Lung microvascular endothelial cell (primary cell): ENCODE data around the gene CDH12. TPM values are rescaled to one million over a fixed set of nuclear protein-coding genes. Genes with fewer than 3 reads are reported as not detected.
"Not testable (repeated sequence)": the region's sequence is repeated elsewhere in the genome, so short reads cannot be mapped to it uniquely, and the experiment has no call there.

ENCODE experiments used
- DNase-seq, 2 donors: peaks; one replicate each; pipeline versions ENCODE4 v3.0.0 to v3.0.0-alpha.2; 2010; ENCODE audit warnings: low read depth in 2 of 2
- total RNA-seq: library from RNA; depleted of rRNA; stranded (reverse); fragments of >200 nt; gene quantifications from 2 replicates; pipeline ENCODE4 v1.2.1, GENCODE V29; 2014

CDH12 gene
- total RNA-seq, 1 donor from 2014 or later: not detected

DNA sequence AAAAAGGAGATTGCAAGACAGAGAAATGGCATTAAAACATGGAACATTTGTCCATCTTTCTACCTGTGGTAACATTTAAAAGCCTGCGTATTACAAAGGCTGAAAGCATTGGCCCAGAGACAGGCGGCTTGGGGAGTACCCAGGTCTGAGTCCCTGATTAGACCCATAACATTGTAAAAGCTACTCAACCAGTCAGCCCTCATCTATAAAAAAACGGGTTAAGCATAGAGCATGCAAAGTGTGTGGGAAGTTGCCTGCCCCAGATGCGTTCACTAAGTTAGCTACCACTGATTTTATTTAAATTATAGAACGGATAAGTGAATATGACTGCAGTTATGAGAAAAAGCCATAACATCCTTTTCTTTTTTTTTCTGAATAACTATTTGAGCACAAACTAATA, 276.1 kb downstream of the CDH12 start:
- no peak for DNase-seq

DNA sequence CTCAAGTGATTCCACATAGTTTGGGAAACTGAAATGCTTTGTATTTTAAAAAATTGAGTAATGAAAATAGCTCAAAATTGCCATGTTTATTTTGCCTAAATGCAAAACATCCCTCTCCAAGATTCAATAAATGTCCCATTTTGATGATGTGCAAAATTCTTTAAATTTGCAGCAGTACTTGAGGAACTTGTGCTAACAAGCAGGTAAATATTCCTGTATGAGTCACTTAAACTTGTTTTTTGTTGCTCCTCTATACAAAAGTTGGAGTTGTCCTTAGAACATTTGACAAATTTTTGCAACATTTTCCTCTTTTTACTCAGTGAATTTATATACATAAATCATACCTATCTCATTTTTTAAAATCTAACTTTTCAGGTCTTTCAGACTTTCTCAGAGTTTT, 280.2 kb downstream of the CDH12 start:
- no peak for DNase-seq

DNA sequence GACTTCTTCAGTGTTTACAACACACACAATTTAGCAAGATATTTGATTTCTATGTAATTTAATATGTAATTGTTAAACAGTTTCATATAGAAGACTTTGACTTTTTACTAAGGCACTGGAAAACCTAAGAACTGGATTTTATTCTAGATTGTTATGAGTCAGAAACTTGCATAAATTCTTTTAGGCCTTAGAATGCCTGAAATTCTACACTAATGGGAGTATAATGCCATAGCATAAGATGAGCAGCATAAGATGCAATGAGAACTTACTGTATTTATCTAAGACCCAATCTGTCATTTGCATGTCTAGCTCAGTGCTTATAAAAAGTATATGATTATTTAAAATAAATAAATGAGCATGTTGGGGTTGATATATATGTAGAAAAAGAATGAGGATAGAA, 285.2 kb downstream of the CDH12 start:
- DNase-seq: no peak

DNA sequence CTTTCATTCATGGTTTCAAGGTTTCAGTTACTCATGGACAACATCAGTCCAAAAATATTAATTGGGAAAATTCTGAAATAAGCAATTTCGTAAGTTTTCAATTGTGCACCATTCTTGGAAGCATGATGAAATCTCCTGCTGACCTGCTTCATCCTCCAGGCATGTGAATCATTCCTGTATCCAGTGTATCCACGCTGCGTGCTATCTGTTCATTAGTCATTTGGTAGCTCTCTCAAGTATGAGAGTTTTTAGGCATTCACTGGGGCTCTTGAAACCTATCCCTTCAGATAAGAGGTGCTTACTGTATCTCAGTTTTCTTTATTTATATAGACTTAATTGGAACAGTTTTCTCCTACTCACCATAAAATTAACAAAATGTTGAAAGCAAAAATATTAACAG, 293.0 kb downstream of the CDH12 start:
- DNase-seq: peak in 1 of 2 donors; percentile 64

DNA sequence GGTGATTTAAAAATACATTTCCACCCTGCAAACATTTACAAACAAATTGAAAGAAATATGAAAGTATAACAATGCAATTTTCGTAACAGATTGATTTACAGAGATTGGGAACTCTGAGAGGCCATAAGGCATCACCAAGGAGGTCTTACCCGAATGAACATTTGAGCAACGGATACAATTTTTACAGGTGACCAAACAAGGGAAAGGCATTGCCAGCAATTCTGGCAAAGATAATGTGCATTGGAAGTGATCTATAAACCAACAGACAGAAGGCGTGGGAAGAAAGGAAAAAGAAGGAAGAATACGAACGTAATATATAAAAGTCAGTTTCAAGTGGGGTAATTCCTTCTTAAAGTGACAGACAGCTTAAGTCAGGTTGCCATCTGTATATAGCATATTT, 295.9 kb downstream of the CDH12 start:
- DNase-seq: no peak

DNA sequence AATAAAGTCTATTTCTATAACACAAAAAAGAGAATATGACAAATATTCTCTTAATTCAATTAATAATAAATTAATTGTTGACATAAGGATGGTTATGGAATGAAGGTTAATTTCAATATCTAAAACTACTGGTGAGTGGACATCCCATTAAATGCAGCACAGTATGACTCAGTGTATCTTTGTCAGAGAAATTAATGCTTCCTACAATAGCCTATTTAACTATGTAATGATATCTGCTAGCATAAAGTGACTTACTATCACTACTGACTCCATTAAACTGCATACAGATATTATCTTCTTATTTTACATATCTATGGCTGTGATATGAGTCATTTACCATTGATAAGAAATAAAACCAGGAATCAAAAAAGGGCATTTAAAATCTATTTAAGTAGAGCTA, 298.7 kb downstream of the CDH12 start:
- no peak for DNase-seq

DNA sequence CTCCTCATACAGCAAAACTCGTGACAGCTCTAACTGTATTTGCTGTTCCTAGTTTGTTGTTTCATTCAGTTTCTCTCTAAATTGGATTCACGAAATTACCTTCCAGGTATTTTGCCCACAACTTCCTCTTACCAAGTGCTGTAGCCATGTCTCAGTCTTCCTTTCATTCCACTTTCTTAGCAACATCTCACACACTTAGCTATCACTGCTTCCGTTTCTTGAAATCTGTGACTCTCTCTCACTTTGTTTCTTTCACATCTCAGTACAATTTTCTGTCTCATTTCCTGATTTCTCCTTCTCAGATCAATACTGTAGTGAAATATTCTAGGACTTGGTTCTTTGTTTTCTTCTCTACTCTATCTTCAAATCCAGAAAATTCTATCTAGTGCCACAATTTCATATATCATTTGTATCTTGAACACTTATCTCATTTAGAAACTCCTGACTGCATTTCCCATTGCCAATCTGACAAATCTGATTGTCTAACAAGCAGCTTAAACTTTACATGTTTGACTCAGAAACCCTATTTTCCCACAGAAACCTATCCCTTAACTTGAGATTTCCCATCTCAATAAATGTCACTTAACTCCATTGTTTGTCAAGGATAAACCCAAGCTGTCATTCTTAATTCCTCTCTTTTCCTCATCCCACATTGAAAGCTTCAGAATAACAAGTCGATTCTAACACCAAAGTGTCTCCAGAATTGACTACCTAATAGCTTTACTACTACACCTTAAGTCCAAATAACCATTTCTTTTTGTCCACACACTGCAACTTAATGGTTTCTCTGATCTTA, 303.1 kb downstream of the CDH12 start:
- no peak for DNase-seq

DNA sequence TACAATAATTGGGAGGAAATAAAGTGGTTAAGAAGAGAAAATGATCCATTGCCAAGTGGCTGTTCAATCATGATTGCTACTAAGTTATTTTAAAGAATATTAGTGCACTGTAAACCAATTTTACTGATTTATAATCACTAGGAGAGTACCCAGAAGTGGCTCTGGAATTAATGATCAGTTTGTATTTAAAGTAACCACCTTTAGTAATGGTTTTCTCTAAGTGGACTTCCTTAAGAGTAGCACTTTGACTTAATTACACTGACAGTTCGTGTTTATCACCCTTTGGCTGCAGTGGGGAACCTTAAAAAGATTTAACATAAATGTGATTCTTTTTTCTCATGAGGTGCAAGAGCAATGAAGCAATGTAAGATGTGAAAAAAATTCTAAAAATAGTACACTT, 310.8 kb downstream of the CDH12 start:
- DNase-seq: no peak

DNA sequence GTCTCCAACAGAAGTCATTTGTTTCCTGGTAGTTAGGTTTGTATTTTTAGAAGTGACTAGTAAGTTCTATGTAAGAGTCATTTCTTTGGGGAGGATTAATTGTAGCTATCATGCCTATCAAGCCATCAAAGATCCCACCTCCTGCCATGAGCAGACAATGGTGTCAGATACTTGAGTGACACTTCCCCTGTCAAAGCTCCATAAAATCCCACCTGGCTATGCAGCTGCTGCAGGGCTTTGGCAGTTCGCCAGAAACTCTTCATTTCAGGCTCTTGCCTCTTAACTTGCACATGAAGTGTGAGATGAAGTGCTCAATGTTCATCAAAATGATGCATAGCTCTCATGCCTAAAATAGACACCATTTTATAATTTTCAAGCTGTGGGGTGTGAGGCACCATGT, 312.1 kb downstream of the CDH12 start:
- no peak for DNase-seq

DNA sequence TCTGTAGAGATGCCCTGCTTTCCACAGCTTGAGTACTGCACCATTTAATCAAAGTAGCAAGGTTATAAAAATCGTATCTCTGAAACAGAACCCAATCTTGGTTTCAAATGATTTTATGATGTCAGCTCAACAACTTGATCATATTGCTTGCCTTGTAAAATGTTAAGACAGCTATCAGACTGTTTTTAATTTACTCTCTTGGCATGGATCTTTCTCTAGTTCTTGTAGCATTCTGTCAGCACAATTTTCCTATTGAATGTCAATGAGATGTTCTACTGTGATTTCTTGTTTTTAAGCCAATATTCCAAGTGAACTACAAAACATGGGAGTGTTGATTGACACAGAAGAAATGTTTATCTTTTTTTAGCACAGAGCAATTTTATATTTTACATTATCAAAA, 313.4 kb downstream of the CDH12 start:
- no peak for DNase-seq

DNA sequence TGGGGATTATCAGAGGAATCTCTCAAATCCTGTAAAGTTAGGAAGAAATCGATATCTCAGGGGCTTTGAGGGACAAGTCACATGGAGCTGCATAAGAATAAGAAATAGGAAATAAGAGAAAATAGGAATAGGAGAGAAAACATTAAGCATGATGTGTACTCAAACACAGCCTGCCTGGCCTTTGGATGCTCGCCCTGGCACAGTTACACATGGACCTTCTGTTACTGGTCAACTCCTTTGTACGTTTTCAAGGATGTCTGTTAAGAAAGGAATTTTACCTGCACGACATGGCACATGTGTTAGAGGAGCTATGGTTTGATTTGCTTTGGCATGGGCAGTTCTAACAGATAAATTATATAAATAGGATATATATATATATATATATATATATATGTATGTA, 321.2 kb downstream of the CDH12 start:
- DNase-seq: no peak

DNA sequence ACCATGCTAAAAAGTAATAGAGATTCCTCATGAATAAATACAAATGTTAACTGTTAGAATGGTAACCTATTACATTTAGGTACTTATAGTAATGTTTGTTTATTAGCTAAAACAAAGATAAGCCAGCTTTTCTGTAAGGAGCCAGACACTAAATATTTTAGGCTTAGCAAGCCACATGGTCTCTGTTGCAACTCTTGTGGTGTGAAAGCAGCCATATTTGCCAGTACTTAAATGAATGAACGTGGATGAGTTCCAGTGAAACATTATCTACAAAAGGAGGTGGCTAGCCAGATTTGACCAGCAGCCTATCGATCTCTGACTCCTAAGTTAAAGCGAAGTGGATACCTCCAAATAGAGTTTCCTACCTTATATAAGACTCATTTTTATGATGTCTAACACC, 331.6 kb downstream of the CDH12 start:
- DNase-seq: no peak

DNA sequence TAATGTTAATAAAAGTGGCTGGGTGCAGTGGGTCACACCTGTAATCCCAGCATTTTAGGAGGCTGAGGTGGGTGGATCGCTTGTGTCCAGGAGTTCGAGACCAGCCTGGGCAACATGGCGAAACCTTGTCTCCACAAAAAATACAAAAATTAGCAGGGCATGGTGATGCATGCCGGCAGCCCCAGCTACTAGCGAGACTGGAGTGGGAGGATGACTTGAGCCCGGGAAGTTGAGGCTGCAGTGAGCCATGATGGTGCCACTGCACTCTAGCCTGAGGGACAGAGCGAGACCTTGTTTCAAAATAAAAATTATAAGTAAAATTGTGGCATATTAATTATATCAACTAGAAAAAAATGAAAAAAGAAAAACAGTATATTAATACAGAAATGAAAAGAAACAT, 336.6 kb downstream of the CDH12 start:
- not testable (repeated sequence) for DNase-seq

DNA sequence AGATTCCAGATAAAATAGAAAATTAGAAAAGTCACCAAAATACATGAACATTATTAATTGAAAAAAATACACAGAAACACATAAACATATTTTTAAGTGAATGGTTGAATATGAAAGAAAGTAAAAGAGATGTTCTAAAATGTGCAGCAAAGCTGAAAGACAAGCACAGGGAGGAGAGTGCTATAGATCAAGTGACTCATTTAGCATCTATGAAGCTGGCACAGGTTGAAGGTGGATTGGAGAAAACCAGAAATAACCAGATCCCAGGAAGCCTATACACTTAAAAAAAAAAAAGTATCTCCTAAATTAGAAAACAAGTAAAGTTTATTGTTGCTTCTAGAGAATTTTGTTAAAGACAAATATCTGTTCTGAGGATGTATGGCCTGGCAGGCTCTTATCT, 338.9 kb downstream of the CDH12 start:
- DNase-seq: no peak

DNA sequence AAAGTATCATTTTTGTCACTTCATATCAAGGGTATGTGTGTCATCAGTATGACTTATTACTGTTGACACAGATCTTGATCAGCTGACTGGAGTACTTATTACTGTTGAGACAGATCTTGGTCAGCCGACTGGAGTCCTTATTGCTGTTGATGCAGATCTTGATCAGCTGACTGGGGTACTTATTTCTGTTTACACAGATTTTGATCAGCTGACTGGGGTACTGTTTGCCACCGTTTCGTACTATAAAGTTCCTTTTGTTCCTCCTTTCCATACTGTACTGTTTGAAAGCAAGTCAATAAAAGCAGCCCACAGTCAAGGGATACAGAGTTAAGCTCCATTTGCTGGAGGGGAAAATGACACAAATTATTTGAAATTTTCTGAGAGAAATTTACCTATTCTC, 347.3 kb downstream of the CDH12 start:
- DNase-seq: no peak

DNA sequence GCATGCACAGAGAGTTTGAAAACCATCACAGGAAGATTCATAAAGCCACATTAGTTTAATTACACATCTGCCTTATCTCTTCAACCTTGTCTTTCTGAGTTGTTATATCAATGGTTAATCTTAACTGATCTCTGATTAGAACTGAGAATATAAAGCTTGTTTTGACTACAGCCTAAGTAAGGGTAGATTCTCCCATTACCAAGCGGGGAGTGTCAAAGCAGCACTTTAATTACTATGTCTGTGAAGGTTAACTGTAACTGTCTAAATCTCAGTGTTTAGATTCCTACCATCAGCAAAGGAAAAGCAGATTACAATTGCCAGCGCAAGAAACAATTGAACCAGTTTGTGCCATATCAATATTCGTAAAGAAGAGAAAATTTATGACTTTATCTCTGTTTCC, 348.7 kb downstream of the CDH12 start:
- DNase-seq: no peak

DNA sequence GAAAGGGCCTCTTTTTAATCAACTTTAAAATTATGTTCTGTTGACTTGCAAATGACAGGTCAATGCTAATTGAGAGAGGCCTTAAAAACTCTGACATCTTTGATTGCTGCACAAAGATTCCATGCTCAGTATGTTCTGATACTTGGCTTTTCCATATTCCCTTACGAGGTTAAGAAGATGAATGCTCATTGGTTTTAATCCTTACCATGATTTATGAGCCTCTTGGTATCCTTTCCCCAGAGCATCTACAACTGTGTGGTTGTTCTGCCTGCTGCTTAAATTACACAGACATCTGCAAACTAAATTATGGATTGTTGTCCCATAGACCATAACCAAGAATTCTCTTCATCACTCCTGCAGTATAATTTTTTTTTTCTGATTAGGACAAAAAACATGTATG, 352.6 kb downstream of the CDH12 start:
- DNase-seq: no peak

DNA sequence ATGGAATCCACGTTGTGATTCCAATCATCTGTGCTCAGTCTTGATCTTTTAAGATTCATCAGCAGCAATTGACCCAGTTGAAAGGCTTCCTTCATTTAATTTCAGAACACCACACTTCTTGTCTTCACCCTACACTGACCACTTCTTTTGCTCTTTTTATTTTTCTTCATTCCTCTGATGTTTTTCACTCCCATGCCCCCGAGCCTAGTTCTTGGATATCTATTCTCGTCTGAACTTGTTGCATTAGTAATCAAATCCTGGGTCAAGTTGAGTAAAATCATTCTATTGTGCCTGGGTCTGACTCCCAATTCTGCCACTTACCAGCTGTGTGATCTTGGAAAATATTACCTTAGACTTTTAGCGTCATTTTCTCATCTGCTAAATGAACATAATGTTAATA, 356.5 kb downstream of the CDH12 start:
- DNase-seq: no peak

DNA sequence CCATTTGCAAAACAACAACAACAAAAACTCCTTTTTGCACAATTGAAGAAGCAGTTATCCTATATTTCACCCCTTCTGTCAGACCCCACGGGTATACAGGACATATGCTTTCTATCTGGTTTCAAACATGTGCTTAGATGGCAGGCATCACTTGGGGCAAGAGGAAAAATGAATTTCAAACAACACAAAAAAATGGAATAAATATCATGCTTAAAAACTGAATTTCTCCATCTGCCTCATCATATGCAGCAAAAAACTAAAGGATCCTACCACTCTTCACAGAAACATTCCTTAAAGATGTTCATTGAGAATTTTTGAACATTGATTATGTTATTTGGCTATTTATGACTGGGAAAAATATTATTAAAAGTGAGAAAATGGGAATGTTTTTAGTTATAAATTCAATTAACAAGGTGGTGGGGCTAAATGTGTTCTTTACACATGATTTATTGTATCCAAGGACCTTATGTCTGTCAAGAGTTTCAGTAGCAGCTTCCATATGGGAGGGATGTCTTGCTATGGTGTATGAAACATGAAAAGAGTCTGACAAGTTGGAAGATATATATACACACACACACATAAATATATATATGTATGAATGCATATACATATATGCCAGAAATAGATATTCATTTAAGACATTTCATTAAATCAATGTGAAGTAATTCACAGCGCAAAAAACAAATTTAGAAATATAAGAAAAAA, 358.0 kb downstream of the CDH12 start:
- DNase-seq: no peak

DNA sequence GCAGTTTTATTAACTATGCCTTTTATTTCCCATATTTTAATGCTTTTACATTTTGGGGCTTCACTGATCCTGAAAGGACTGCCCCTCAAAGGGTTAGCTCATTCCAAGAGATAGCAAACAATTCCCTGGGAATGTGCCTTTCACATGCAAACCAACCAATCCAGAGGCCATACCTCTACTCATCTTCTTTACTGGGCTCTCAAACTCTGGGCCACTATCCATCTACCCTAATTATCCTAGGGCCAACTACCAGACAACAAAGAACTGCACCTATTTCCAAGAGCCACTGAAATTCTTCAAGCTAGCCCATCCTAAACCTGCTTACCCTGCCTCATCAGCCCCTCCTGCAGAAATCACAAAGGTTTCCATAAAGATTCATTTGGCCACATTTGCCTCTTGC, 364.7 kb downstream of the CDH12 start:
- DNase-seq: no peak

DNA sequence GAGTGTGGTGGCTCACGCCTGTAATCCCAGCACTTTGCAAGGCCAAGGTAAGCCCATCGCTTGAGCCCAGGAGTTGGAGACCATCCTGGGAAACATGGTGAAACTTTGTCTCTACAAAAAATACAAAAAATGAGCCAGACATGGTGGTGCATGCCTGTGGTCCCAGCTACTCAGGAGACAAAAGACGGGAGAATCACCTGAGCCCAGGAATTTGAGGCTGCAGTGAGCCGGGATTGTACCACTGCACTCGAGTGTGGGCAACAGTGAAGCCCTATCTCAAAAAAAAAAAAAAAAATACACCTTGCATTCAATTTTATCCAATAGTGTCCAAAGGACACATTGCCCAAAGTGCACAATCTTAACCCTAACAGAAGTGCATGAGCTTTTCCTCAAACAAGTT, 372.8 kb downstream of the CDH12 start:
- DNase-seq: no peak

DNA sequence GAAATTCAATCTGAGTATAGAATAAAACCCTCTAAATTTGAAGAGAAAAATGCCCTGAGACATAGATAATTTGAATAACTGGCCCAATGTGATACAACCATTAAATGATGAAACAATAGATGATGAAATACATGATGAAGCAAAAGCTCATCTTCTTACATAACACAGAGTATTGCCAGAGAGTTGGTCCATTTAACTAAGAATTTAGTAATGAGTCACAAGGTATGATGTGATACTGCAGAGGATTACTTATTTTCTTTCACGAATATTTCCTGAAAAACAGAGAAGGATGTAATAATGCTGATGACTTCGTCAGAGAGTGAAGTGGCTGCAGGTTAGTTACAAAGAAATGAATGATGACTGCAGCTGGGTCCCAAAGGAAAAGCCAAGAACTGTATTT, 379.3 kb downstream of the CDH12 start:
- DNase-seq: no peak

DNA sequence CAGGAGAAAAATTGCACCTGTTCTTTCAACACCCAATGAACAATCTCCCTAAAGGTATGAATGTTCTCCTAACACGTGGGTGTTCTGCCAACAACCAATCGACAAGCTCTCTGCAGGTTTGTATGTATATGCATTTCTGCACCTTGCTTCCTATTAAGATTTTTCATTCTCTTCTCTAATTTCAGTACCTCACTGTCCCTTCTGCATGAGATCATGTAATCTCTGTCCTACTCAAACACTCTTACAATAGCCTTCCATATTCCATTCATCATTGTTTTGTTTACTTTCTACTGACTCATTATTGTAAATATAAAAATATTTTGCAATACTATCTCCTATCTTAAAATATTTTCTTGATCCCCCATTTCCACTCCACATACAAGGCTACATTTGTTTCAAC, 382.0 kb downstream of the CDH12 start:
- DNase-seq: no peak
